Measurements from ENCODE around the gene CDH23. TPM values are rescaled to one million over a fixed set of nuclear protein-coding genes. Genes with fewer than 3 reads are reported as not detected.

CDH23 gene
- total and polyA plus RNA-seq, 10 of the 15 experiments (the other 5 are each of a cell fraction or from before 2014, with no cell fraction given): 0.09 to 0.40 (median 0.15) TPM; not detected in 1

- no peak for DNase-seq (ENCODE audit: low read depth, low spot score)
- no peak for ATAC-seq
- Histone ChIP-seq H3K9me3 (replicated peaks; ENCODE audit: control insufficient read depth, insufficient read depth, low read length) (no peaks in the 10 kb centered on the region), H3K4me3 (no peak overlapping the region), H3K27ac (ENCODE audit: control insufficient read depth, insufficient read depth) (no peak overlapping the region), H3K4me1 (ENCODE audit: control insufficient read depth, insufficient read depth, low read length) (no peaks in the 10 kb centered on the region), H2AFZ (ENCODE audit: control insufficient read depth, low read depth, low read length) (no peak overlapping the region), H4K20me1 (ENCODE audit: control insufficient read depth, insufficient read depth) (no peaks in the 10 kb centered on the region), H3K79me2 (ENCODE audit: control insufficient read depth, insufficient read depth, low read length) (no peaks in the 10 kb centered on the region), H3K9ac (ENCODE audit: control insufficient read depth, insufficient read depth, low read length) (no peak overlapping the region), H3K4me2 (ENCODE audit: control insufficient read depth, insufficient read depth) (no peak overlapping the region), H3K36me3 (ENCODE audit: control insufficient read depth in 2 of 2, insufficient read depth in 2 of 2, low read length in 1 of 2) (no peaks in the 10 kb centered on the region), H3K27me3 (replicated peaks in 1 of 2; ENCODE audit: control insufficient read depth in 2 of 2, insufficient read depth in 2 of 2, low read length in 1 of 2) (no peaks in the 10 kb centered on the region; a peak in 2 of 4 replicates)
- no peak for FAIRE-seq
- POLR2A ChIA-PET: no interaction called here
- TF ChIP-seq BCL11A (IDR thresholded peaks at IDR 0.05; ENCODE audit: low read depth, low read length) (no peak), PAX5 (IDR thresholded peaks at IDR 0.05; ENCODE audit: borderline replicate concordance, low read depth, low read length) (no peak), HSF1 (IDR thresholded peaks at IDR 0.05; ENCODE audit: low read depth, low read length) (no peak), ZBTB33 (IDR thresholded peaks at IDR 0.05) (no peak), IRF3 (IDR thresholded peaks at IDR 0.05) (no peak), TARDBP (IDR thresholded peaks at IDR 0.05; ENCODE audit: borderline replicate concordance) (no peak), EED (IDR thresholded peaks at IDR 0.05; ENCODE audit: low read depth) (no peak), CHD4 (IDR thresholded peaks at IDR 0.05) (no peak), TCF3 (IDR thresholded peaks at IDR 0.05; ENCODE audit: borderline replicate concordance, insufficient read depth, low read depth, low read length) (no peak), BMI1 (IDR thresholded peaks at IDR 0.05; ENCODE audit: borderline replicate concordance) (no peak)
- TF ChIP-seq, protein P1, sequence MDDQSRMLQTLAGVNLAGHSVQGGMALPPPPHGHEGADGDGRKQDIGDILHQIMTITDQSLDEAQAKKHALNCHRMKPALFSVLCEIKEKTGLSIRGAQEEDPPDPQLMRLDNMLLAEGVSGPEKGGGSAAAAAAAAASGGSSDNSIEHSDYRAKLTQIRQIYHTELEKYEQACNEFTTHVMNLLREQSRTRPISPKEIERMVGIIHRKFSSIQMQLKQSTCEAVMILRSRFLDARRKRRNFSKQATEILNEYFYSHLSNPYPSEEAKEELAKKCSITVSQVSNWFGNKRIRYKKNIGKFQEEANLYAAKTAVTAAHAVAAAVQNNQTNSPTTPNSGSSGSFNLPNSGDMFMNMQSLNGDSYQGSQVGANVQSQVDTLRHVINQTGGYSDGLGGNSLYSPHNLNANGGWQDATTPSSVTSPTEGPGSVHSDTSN (IDR thresholded peaks at IDR 0.05; ENCODE audit: insufficient replicate concordance, low read depth, low read length): no peak
- WGBS (ENCODE audit: insufficient coverage, insufficient replicate concordance, low lambda C conversion rate, missing lambda C conversion rate): 0% methylated on average over 2 of the region's 2 CpGs
- RAD21 ChIA-PET (ENCODE audit: unreplicated experiment): interaction anchor here (1.0 to 2.3 kb wide), 4 partner anchors 83 to 298 kb away, joined by 3 to 11 read pairs (median 6); no protein-coding TSS in a partner anchor
- BruUV-seq (replicated peaks): no TSS peak
- in situ Hi-C loops (cut with MboI) (no loop called here), intact Hi-C loops (cut with micrococcal nuclease; ENCODE audit: unreplicated experiment) (no loop called here)
- CTCF ChIA-PET: interaction anchor here (1.2 to 7.9 kb wide), 4 partner anchors 15 to 296 kb away, joined by 3 to 64 read pairs (median 8); partner anchors contain the start of gene SLC29A3
- SMC1A ChIA-PET (ENCODE audit: uncharacterized antibody, unreplicated experiment): interaction anchor here (1.0 to 1.5 kb wide), 4 partner anchors 10 to 294 kb away, joined by 3 to 4 read pairs (median 4); partner anchors contain the start of gene SLC29A3
Measured at GRCh38 chr10:71613261-71613777, 216.6 kb downstream of the CDH23 start.

Data from GM12878 (cell line).